PC-3 (cell line): ENCODE data around the gene WNT7B.

Source experiments
- CTCF ChIP-seq: fragments of 300-600 bp; sonication (generic); conservative IDR thresholded peaks from 2 replicates; pipeline ENCODE4 v1.5.1; 2017; ENCODE audit warnings: antibody characterized with exemption, low read depth, mild to moderate bottlenecking, low read length
- EZH2 ChIP-seq: fragments of 300-600 bp; sonication (generic); IDR thresholded peaks from one replicate; pipeline ENCODE4 v1.6.1; 2017; ENCODE audit warnings: antibody characterized with exemption, mild to moderate bottlenecking, low read length; ENCODE audit not compliant: unreplicated experiment
- EZH2phosphoT487 ChIP-seq: fragments of 300-600 bp; sonication (generic); IDR thresholded peaks from 2 replicates; pipeline ENCODE4 v1.6.1; 2018; ENCODE audit warnings: mild to moderate bottlenecking, antibody characterized with exemption, low read length, borderline replicate concordance

GRCh38 chr22:45878901-45879551, 97.9 kb downstream of the WNT7B start:
- TF ChIP-seq EZH2 (no peak), CTCF (no peak), EZH2phosphoT487 (no peak)
